DND-41 (cell line): ENCODE data around the gene CLMP.
"Not testable (repeated sequence)": the region's sequence is repeated elsewhere in the genome, so short reads cannot be mapped to it uniquely, and the experiment has no call there.

Experiments used
- ATAC-seq: fragments of 200-7000 bp; cut with Tn5 transposase; 3 replicates; pipeline ENCODE4 v1.9.1; 2021; ENCODE audit warnings: low read depth; ENCODE audit not compliant: insufficient read depth
- DNase-seq: peaks from one replicate; pipeline ENCODE4 v3.0.0-alpha.2; 2020
- H2AFZ ChIP-seq: 2 replicates; pipeline ENCODE4 v1.6.0; 2012; ENCODE audit warnings: low read depth, low read length
- H3K27ac ChIP-seq: 2 replicates; pipeline ENCODE4 v1.5.1; 2012; ENCODE audit warnings: low read length, inconsistent platforms
- H3K27me3 ChIP-seq: fragments of 200-600 bp; sonication (generic); 2 replicates; pipeline ENCODE4 v1.6.0; 2012; ENCODE audit warnings: low read length, mild to moderate bottlenecking, inconsistent platforms; ENCODE audit not compliant: insufficient read depth, poor library complexity
- H3K36me3 ChIP-seq: 2 replicates; pipeline ENCODE4 v1.5.1; 2012; ENCODE audit warnings: low read length, inconsistent platforms; ENCODE audit not compliant: insufficient read depth
- H3K4me1 ChIP-seq: 2 replicates; pipeline ENCODE4 v1.5.1; 2012; ENCODE audit warnings: mild to moderate bottlenecking, low read length; ENCODE audit not compliant: insufficient read depth
- H3K4me2 ChIP-seq: 2 replicates; pipeline ENCODE4 v1.6.0; 2012; ENCODE audit warnings: mild to moderate bottlenecking, moderate library complexity, low read length, inconsistent platforms; ENCODE audit not compliant: insufficient read depth
- H3K4me3 ChIP-seq, 2 experiments: fragments of 200-600 bp in 1 of 2; shearing (Covaris generic) in 1 of 2; 2 replicates each; pipeline ENCODE4 v1.5.1; 2012 to 2016; ENCODE audit warnings: inconsistent platforms in 2 of 2, low read length in 2 of 2, mild to moderate bottlenecking in 2 of 2, low read depth in 1 of 2, moderate library complexity in 1 of 2
- H3K79me2 ChIP-seq: 2 replicates; pipeline ENCODE4 v1.6.0; 2012; ENCODE audit warnings: low read length, inconsistent platforms; ENCODE audit not compliant: insufficient read depth
- H3K9ac ChIP-seq: 2 replicates; pipeline ENCODE4 v1.6.0; 2012; ENCODE audit warnings: low read depth, mild to moderate bottlenecking, inconsistent platforms, low read length, moderate library complexity
- H3K9me3 ChIP-seq: 2 replicates; pipeline ENCODE4 v1.5.1; 2012; ENCODE audit warnings: low read length, moderate library complexity, mild to moderate bottlenecking, inconsistent platforms; ENCODE audit not compliant: insufficient read depth, severe bottlenecking
- H4K20me1 ChIP-seq: 2 replicates; pipeline ENCODE4 v1.6.0; 2012; ENCODE audit warnings: low read length; ENCODE audit not compliant: insufficient read depth
- EZH2 ChIP-seq: IDR thresholded peaks from 3 replicates; pipeline ENCODE4 v1.6.1; 2012; ENCODE audit warnings: borderline replicate concordance, low read depth, mild to moderate bottlenecking, moderate library complexity, low read length, inconsistent platforms; ENCODE audit not compliant: severe bottlenecking
- TF ChIP-seq, protein P1 (sequence below): IDR thresholded peaks from 2 replicates; pipeline ENCODE4 v1.5.1; 2012; ENCODE audit warnings: borderline replicate concordance, low read length, moderate library complexity, mild to moderate bottlenecking; ENCODE audit not compliant: poor library complexity, severe bottlenecking; ENCODE audit errors: extremely low read depth

CLMP gene

DNA sequence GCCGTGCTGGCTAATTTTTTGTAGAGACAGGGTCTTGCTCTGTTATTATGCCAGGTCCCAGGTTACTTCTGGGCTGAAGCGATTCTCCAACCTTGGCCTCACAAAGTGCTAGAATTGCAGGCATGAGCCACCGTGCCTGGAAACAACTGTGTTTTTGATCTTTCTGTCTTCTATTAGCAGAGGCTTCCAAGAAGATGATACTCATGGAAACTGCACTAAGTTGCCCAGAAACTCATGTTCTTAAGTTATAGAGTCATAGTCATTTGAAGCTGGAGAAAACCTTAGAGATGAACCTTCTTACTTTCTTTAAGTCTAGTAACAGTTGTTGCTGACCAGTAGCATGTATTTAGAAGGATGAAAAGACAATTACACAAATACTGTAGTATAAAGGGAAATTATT, 96.1 kb downstream of the CLMP start:
- Histone ChIP-seq H3K4me1 (no peaks in the 10 kb centered on the region), H3K9ac (no peak overlapping the region), H4K20me1 (no peaks in the 10 kb centered on the region), H3K9me3 (no peaks in the 10 kb centered on the region), H3K4me2 (no peak overlapping the region), H2AFZ (no peak overlapping the region), H3K4me3 (no peak overlapping the region), H3K36me3 (no peaks in the 10 kb centered on the region), H3K27ac (no peak overlapping the region), H3K27me3 (peaks cover 7% of the 10 kb centered on the region), H3K79me2 (no peaks in the 10 kb centered on the region)
- no peak for TF ChIP-seq EZH2
- TF ChIP-seq, protein P1, sequence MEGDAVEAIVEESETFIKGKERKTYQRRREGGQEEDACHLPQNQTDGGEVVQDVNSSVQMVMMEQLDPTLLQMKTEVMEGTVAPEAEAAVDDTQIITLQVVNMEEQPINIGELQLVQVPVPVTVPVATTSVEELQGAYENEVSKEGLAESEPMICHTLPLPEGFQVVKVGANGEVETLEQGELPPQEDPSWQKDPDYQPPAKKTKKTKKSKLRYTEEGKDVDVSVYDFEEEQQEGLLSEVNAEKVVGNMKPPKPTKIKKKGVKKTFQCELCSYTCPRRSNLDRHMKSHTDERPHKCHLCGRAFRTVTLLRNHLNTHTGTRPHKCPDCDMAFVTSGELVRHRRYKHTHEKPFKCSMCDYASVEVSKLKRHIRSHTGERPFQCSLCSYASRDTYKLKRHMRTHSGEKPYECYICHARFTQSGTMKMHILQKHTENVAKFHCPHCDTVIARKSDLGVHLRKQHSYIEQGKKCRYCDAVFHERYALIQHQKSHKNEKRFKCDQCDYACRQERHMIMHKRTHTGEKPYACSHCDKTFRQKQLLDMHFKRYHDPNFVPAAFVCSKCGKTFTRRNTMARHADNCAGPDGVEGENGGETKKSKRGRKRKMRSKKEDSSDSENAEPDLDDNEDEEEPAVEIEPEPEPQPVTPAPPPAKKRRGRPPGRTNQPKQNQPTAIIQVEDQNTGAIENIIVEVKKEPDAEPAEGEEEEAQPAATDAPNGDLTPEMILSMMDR, result no peak
- ATAC-seq (no peak), DNase-seq (no peak)

GRCh38 chr11:123093739-123094138, 101.3 kb downstream of the CLMP start:
- no peaks in the 10 kb centered on the region for H3K4me1 ChIP-seq
- no peak overlapping the region for H2AFZ ChIP-seq
- H3K9me3 ChIP-seq, result no peaks in the 10 kb centered on the region
- no peaks in the 10 kb centered on the region for H3K36me3 ChIP-seq
- no peak for TF ChIP-seq EZH2
- TF ChIP-seq, protein P1, result no peak
- peaks cover 7% of the 10 kb centered on the region for H3K27me3 ChIP-seq
- H3K79me2 ChIP-seq, result no peaks in the 10 kb centered on the region
- H3K9ac ChIP-seq, result no peak overlapping the region
- no peak overlapping the region for H3K4me2 ChIP-seq
- H4K20me1 ChIP-seq, result no peaks in the 10 kb centered on the region
- no peak overlapping the region for H3K4me3 ChIP-seq
- H3K27ac ChIP-seq, result no peak overlapping the region
- DNase-seq (no peak), ATAC-seq (no peak)

DNA sequence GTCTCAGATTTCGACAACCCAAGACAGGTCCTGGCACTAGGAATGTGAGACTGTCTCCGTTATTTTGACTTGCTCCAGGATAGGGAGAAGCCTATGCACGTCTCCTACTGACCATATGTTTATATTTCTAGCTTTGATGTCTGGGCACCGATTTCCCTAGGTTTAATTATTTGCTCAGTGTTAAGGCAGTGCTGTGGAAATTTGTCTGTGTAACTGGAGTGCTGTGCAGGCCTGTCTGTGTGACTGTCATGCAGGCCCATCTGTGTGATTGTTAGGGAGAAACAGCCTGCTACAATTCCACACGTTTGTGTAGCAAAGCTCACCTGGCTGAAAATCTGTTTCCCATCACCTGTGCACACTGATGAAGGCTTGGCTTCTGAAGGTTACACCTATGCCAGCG, 103.5 kb downstream of the CLMP start:
- no peak for ATAC-seq
- no peak for DNase-seq

DNA sequence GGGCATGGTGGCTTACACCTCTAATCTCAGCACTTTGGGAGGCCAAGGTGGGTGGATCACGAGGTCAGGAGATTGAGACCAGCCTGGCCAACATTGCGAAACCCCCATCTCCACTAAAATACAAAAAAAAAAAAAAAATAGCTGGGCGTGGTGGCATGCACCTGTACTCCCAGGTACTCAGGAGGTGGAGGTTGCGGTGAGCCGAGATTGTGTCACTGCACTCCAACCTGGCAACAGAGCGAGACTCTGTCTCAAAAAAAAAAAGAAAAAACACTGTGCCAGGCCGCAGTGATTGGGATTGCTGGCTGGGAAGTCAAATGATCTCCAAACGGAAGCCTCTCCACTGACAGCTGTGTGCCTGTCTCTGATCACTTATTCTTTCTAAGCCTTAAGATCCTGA, 104.9 kb downstream of the CLMP start:
- not testable (repeated sequence) for H3K9me3 ChIP-seq, H3K4me3 ChIP-seq, H3K27ac ChIP-seq, H3K27me3 ChIP-seq, H3K79me2 ChIP-seq, H4K20me1 ChIP-seq, H2AFZ ChIP-seq, H3K9ac ChIP-seq, ATAC-seq, H3K36me3 ChIP-seq, DNase-seq, H3K4me2 ChIP-seq
- peaks cover 19% of the 10 kb centered on the region for H3K4me1 ChIP-seq

More for the DNA sequence above, 103.5 kb downstream of the CLMP start:
- Histone ChIP-seq H3K27ac (no peak overlapping the region), H3K9ac (no peak overlapping the region), H3K36me3 (no peaks in the 10 kb centered on the region), H3K9me3 (no peaks in the 10 kb centered on the region), H3K4me2 (no peak overlapping the region), H3K4me3 (no peak overlapping the region), H3K79me2 (no peaks in the 10 kb centered on the region), H4K20me1 (no peaks in the 10 kb centered on the region), H3K27me3 (peaks cover 3% of the 10 kb centered on the region), H2AFZ (no peak overlapping the region), H3K4me1 (peaks cover 13% of the 10 kb centered on the region)
- TF ChIP-seq EZH2, result no peak

DNA sequence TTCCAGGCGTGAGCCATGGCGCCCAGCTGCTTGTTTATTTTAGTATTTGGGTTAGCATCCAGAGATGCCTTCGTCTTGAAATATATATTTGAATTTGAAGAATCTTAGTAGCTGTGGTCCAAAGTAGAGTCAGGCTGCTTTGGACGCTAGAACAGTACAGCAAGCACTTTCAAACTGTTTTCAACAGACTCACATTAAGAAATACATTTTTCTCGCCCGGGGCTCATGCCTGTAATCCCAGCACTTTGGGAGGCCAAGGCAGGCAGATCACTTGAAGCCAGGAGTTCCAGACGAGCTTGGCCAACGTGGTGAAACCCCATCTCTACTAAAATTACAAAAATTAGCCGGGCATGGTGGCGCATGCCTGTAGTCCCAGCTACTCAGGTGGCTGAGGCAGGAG, 106.2 kb downstream of the CLMP start:
- H3K36me3 ChIP-seq, H3K27me3 ChIP-seq, DNase-seq, H2AFZ ChIP-seq, H3K4me3 ChIP-seq, H3K27ac ChIP-seq, H3K9ac ChIP-seq, H4K20me1 ChIP-seq, H3K4me2 ChIP-seq, ATAC-seq, H3K79me2 ChIP-seq, H3K9me3 ChIP-seq: not testable (repeated sequence)
- H3K4me1 ChIP-seq, result peaks cover 19% of the 10 kb centered on the region

- peak; percentile 79 for ATAC-seq
These were observed 107.4 kb downstream of the CLMP start for GRCh38 chr11:123087657-123088056.

More at GRCh38 chr11:123087657-123088056, 107.4 kb downstream of the CLMP start:
- H3K27ac ChIP-seq, H3K79me2 ChIP-seq, H3K9ac ChIP-seq, H3K36me3 ChIP-seq, H3K9me3 ChIP-seq, H4K20me1 ChIP-seq, H3K27me3 ChIP-seq, H3K4me3 ChIP-seq: not testable (repeated sequence)
- Histone ChIP-seq H3K4me1 (peaks cover 21% of the 10 kb centered on the region), H3K4me2 (0 out of 2 replicates have a peak overlapping the region, but pooled peaks have one; percentile 20), H2AFZ (peak overlapping the region; percentile 19; the same call in 1 of the 2 replicates)
- DNase-seq, result peak; percentile 29
